ENCODE data around the gene UCN3. TPM values are rescaled to one million over a fixed set of nuclear protein-coding genes. Genes with fewer than 3 reads are reported as not detected.

The UCN3 gene
- total RNA-seq, 1 donor from 2014 or later, result not detected

DNA sequence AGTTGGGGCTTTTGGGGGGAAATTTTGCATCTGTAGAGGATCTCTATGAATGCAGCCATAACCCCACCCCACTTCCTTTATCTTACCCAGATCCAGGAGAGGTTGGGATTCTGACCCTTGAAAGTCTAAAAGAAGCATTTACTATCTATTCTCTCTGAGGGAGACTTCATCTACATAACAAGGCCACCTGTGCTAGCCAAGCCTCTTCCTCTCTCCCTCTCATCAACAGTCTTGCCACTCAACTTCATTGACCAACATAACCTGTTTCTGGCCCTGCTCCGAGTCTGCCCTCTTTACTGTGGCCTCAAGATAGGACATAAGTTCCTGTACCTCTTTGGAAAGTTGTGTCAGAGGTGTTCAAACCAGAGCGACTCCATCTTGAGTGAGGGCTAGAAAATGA, 20.5 kb downstream of the UCN3 start:
- Histone ChIP-seq H3K27me3 (no peaks in the 10 kb centered on the region), H3K9me3 (no peaks in the 10 kb centered on the region), H3K4me1 (no peaks in the 10 kb centered on the region), H3K4me3 (no peak overlapping the region), H3K36me3 (no peaks in the 10 kb centered on the region), H3K27ac (no peak overlapping the region)
- TF ChIP-seq POLR2AphosphoS5 (IDR thresholded peaks at IDR 0.05; ENCODE audit: insufficient read depth in 1 of 2, low read depth in 1 of 2) (no peak), POLR2A (IDR thresholded peaks at IDR 0.05) (no peak)
- TF ChIP-seq, protein P1, sequence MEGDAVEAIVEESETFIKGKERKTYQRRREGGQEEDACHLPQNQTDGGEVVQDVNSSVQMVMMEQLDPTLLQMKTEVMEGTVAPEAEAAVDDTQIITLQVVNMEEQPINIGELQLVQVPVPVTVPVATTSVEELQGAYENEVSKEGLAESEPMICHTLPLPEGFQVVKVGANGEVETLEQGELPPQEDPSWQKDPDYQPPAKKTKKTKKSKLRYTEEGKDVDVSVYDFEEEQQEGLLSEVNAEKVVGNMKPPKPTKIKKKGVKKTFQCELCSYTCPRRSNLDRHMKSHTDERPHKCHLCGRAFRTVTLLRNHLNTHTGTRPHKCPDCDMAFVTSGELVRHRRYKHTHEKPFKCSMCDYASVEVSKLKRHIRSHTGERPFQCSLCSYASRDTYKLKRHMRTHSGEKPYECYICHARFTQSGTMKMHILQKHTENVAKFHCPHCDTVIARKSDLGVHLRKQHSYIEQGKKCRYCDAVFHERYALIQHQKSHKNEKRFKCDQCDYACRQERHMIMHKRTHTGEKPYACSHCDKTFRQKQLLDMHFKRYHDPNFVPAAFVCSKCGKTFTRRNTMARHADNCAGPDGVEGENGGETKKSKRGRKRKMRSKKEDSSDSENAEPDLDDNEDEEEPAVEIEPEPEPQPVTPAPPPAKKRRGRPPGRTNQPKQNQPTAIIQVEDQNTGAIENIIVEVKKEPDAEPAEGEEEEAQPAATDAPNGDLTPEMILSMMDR (IDR thresholded peaks at IDR 0.05), result no peak
- intact Hi-C loops (cut with DNase I), result loop anchor here (10.0 kb wide), 1 partner anchor 570 kb away; no protein-coding TSS in a partner anchor
- no peak for DNase-seq (ENCODE audit: extremely low spot score in 2 of 2)

DNA sequence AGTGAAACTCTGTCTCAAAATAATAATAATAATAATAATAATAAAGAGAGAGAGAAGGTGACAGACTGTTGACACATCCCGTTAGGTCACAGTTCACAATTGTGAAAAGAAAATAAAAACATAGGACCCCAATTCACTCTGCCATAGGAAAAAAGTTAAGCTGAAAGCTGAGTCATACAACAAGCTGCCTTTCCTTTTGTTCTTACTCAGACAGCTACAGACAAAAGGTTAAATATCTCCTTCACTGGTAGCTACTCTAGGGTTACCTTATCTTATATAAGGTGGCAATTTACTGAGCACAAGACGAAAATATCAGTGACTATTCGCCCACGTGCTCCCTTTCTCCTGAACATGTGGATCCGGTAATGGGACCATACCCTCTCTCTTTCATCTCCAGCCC, 22.4 kb downstream of the UCN3 start:
- Histone ChIP-seq H3K4me1 (no peaks in the 10 kb centered on the region), H3K27me3 (no peaks in the 10 kb centered on the region), H3K27ac (no peak overlapping the region), H3K36me3 (no peaks in the 10 kb centered on the region), H3K4me3 (no peak overlapping the region), H3K9me3 (peaks cover 7% of the 10 kb centered on the region)
- TF ChIP-seq, protein P1 (IDR thresholded peaks at IDR 0.05), result no peak
- TF ChIP-seq POLR2AphosphoS5 (IDR thresholded peaks at IDR 0.05; ENCODE audit: insufficient read depth in 1 of 2, low read depth in 1 of 2), result no peak
- no peak for TF ChIP-seq POLR2A (IDR thresholded peaks at IDR 0.05)
- DNase-seq (ENCODE audit: extremely low spot score in 2 of 2), result no peak
- intact Hi-C loops (cut with DNase I), result loop anchor here (10.0 kb wide), 1 partner anchor 572 kb away; no protein-coding TSS in a partner anchor

DNA sequence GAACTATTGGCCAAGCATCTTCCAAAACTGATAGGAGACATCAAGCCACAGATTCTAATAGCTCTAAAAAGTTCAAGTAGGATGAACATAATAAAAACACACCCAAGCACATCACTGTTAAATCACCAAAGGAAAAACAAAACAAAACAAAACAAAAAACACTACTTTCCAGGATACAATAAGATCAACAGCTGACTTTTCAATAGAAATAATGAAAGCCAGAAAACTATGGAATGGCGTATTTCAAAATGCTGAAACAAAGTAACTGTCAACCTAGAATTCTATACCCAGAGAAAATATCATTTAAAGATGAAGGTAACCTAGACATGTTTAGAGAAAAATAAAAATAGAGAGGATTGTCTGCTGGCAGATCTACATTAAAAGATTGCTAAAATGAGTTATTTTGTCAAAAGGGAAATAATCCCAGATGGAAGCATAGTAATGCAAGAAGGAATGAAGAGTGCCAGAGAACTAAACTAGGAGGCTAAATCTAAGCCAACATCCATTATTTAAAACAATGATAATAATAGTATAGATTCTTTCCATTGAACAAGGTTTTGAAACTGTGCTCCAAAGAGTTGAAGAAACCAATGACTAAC, 25.9 kb downstream of the UCN3 start:
- Histone ChIP-seq H3K27me3 (no peaks in the 10 kb centered on the region), H3K27ac (no peak overlapping the region), H3K4me1 (no peaks in the 10 kb centered on the region), H3K4me3 (no peak overlapping the region), H3K36me3 (no peaks in the 10 kb centered on the region), H3K9me3 (peaks cover 7% of the 10 kb centered on the region)
- no peak for TF ChIP-seq POLR2AphosphoS5 (IDR thresholded peaks at IDR 0.05; ENCODE audit: insufficient read depth in 1 of 2, low read depth in 1 of 2)
- intact Hi-C loops (cut with DNase I), result no loop called here
- no peak for DNase-seq (ENCODE audit: extremely low spot score in 2 of 2)

DNA sequence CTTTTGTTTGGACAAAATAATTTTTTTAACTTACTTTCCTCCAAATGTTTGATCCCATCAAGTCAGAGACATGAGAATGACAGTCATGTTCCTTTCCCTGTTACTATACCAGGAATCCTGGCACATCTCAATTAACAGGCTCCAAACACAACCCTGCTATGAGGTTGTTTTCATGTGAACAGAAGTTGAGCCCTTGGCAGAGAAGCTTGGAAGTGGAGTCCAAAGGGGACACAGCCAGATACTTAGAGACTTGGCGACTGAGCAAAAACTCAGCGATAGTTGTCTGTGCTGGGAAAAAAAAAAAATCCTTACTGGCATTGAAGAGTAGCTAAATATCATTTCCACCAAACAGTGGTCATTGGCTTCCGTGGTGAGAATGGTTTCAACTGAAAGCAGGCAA, 27.0 kb downstream of the UCN3 start:
- Histone ChIP-seq H3K27me3 (no peaks in the 10 kb centered on the region), H3K36me3 (no peaks in the 10 kb centered on the region), H3K27ac (no peak overlapping the region), H3K4me3 (no peak overlapping the region), H3K9me3 (peaks cover 7% of the 10 kb centered on the region), H3K4me1 (no peaks in the 10 kb centered on the region)
- no peak for DNase-seq (ENCODE audit: extremely low spot score in 2 of 2)
- TF ChIP-seq, protein P1 (IDR thresholded peaks at IDR 0.05), result no peak
- TF ChIP-seq POLR2A (IDR thresholded peaks at IDR 0.05) (no peak), POLR2AphosphoS5 (IDR thresholded peaks at IDR 0.05; ENCODE audit: insufficient read depth in 1 of 2, low read depth in 1 of 2) (no peak)
- intact Hi-C loops (cut with DNase I), result no loop called here

DNA sequence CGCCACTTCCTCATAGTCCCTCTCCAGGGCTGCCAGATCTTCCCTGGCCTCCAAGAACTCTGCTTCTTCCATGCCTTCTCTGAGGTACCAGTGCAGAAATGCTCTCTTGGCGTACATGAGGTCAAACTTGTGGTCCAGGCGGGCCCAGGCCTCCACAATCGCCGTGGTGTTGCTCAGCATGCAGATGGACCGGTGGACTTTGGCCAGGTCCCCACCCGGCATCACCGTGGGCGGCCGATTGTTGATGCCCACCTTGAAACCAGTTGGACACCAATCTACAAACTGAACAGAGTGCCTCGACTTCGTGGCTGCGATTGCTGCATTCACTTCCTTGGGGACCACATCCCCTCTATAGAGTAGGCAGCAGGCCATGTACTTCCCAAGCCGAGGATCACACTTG, 28.8 kb downstream of the UCN3 start:
- Histone ChIP-seq H3K9me3 (peaks cover 7% of the 10 kb centered on the region), H3K36me3 (no peaks in the 10 kb centered on the region), H3K27me3 (no peaks in the 10 kb centered on the region), H3K27ac (no peak overlapping the region), H3K4me1 (no peaks in the 10 kb centered on the region), H3K4me3 (no peak overlapping the region)
- no peak for DNase-seq (ENCODE audit: extremely low spot score in 2 of 2)
- intact Hi-C loops (cut with DNase I), result no loop called here
- TF ChIP-seq, protein P1 (IDR thresholded peaks at IDR 0.05), result no peak
- TF ChIP-seq POLR2AphosphoS5 (IDR thresholded peaks at IDR 0.05; ENCODE audit: insufficient read depth in 1 of 2, low read depth in 1 of 2), result no peak

All from vagina (tissue), 2 donors.